Measurements from ENCODE around the gene DYNC1I1. TPM values are rescaled to one million over a fixed set of nuclear protein-coding genes. Genes with fewer than 3 reads are reported as not detected.

DYNC1I1 gene
- total and polyA plus RNA-seq, 2 of the 13 experiments (the other 11 are each of a cell fraction or from before 2014, with no cell fraction given): not detected

DNA sequence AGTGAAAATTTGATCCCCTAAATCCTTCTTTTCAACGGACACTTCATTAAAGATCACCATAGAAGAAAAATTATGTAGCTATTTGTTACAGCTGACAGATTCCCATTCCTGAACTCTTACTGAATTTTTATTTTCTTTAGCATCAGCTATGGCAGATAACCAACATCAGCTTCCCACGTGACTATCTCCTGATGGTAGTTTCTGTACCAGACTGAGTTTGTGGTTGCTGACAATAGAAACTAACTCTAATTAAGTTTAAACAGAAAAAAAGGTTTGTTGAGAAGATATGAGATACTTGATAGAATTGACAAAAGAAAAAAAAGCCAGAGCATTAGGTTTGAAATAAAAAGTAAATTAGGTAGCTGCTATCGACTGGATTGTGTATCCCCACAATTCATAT lies 101.8 kb downstream of the DYNC1I1 start (continued):
- TF ChIP-seq FOXK1 (CRISPR knock-in tag; IDR thresholded peaks at IDR 0.05; ENCODE audit: borderline replicate concordance, low read depth) (no peak), FOXA1 (IDR thresholded peaks at IDR 0.05) (no peak), FOXA1 (CRISPR knock-in tag; IDR thresholded peaks at IDR 0.05) (no peak), ZNF333 (CRISPR knock-in tag; IDR thresholded peaks at IDR 0.05; ENCODE audit: borderline replicate concordance) (no peak), MAFF (IDR thresholded peaks at IDR 0.05; ENCODE audit: low read depth, low read length) (no peak), HDAC6 (IDR thresholded peaks at IDR 0.05; ENCODE audit: low read depth, low read length) (no peak), TEAD2 (CRISPR knock-in tag; IDR thresholded peaks at IDR 0.05) (no peak), CBFB (CRISPR knock-in tag; IDR thresholded peaks at IDR 0.05) (no peak)

GRCh38 chr7:95874541-95875265 lies 102.3 kb downstream of the DYNC1I1 start:
- FAIRE-seq: no peak
- no peak overlapping the region for H3K9ac ChIP-seq (ENCODE audit: insufficient read depth, low read depth, low read length)
- 15% methylated on average over 4 of the region's 4 CpGs for WGBS (ENCODE audit: low lambda C conversion rate)
- H3K4me2 ChIP-seq (ENCODE audit: low read depth, low read length): no peak overlapping the region
- H3K4me1 ChIP-seq (ENCODE audit: insufficient read depth, low read length): no peaks in the 10 kb centered on the region
- H4K20me1 ChIP-seq (ENCODE audit: insufficient read depth, low read length): no peaks in the 10 kb centered on the region
- ATAC-seq: no peak
- POLR2A ChIA-PET: no interaction called here
- H3K9me3 ChIP-seq (ENCODE audit: low read length): no peaks in the 10 kb centered on the region
- DNase-seq (ENCODE audit: low spot score): no peak
- TF ChIP-seq ZNF207 (IDR thresholded peaks at IDR 0.05; ENCODE audit: borderline replicate concordance) (no peak), PCBP2 (optimal IDR thresholded peaks at IDR 0.05; ENCODE audit: low read depth, low read length, poor library complexity, severe bottlenecking) (no peak), TARDBP (CRISPR knock-in tag; IDR thresholded peaks at IDR 0.05) (no peak), ZBTB4 (CRISPR knock-in tag; IDR thresholded peaks at IDR 0.05; ENCODE audit: borderline replicate concordance) (no peak), PHF21A (CRISPR knock-in tag; IDR thresholded peaks at IDR 0.05) (no peak), TOE1 (CRISPR knock-in tag; IDR thresholded peaks at IDR 0.05) (no peak), MTA1 (CRISPR knock-in tag; IDR thresholded peaks at IDR 0.05; ENCODE audit: borderline replicate concordance) (no peak)
- TF ChIP-seq, protein P1, sequence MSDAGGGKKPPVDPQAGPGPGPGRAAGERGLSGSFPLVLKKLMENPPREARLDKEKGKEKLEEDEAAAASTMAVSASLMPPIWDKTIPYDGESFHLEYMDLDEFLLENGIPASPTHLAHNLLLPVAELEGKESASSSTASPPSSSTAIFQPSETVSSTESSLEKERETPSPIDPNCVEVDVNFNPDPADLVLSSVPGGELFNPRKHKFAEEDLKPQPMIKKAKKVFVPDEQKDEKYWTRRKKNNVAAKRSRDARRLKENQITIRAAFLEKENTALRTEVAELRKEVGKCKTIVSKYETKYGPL (CRISPR knock-in tag; IDR thresholded peaks at IDR 0.05): no peak
- TF ChIP-seq, protein P2, sequence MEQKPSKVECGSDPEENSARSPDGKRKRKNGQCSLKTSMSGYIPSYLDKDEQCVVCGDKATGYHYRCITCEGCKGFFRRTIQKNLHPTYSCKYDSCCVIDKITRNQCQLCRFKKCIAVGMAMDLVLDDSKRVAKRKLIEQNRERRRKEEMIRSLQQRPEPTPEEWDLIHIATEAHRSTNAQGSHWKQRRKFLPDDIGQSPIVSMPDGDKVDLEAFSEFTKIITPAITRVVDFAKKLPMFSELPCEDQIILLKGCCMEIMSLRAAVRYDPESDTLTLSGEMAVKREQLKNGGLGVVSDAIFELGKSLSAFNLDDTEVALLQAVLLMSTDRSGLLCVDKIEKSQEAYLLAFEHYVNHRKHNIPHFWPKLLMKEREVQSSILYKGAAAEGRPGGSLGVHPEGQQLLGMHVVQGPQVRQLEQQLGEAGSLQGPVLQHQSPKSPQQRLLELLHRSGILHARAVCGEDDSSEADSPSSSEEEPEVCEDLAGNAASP (CRISPR knock-in tag; IDR thresholded peaks at IDR 0.05; ENCODE audit: borderline replicate concordance): no peak
- no peaks in the 10 kb centered on the region for H3K36me3 ChIP-seq (replicated peaks in 1 of 2; ENCODE audit: control insufficient read depth in 1 of 2, insufficient read depth in 2 of 2, low read length in 2 of 2)
- no peak overlapping the region for H2AFZ ChIP-seq (ENCODE audit: low read length)
- in situ Hi-C loops (cut with HindIII; ENCODE audit: extremely low pct_ligation_motif_present, low pct_unique_long_range_greater_than_20kb) (loop anchor here (5.0 to 25.0 kb wide), 2 partner anchors 152 to 337 kb away; no protein-coding TSS in a partner anchor), intact Hi-C loops (cut with micrococcal nuclease; ENCODE audit: unreplicated experiment) (no loop called here)
- CTCF ChIA-PET (ENCODE audit: low intra/inter-chr PET ratio, low total read pairs): no interaction called here
- no TSS peak for BruUV-seq (replicated peaks)
- H3K27ac ChIP-seq (ENCODE audit: extremely low read length, insufficient read depth, low read length): no peak overlapping the region
- H3K4me3 ChIP-seq (replicated peaks in 1 of 3; ENCODE audit: insufficient read depth in 1 of 3, low read depth in 2 of 3, low read length in 3 of 3): no peak overlapping the region
- H3K79me2 ChIP-seq (ENCODE audit: insufficient read depth, low read length): no peaks in the 10 kb centered on the region
- H3K27me3 ChIP-seq (ENCODE audit: control insufficient read depth in 1 of 2, insufficient read depth in 2 of 2, low read length in 2 of 2): no peaks in the 10 kb centered on the region; a peak in 1 of 5 replicates

Data from HepG2 (cell line).